GM12891 (cell line): ENCODE measurements around the gene BRAP.

Experiments
- POLR2A ChIP-seq: IDR thresholded peaks from 2 replicates; pipeline ENCODE4 v1.6.1; 2011; ENCODE audit warnings: low read depth, low read length, control low read depth
- POLR2AphosphoS5 ChIP-seq: IDR thresholded peaks from 2 replicates; pipeline ENCODE4 v1.6.1; 2011; ENCODE audit warnings: low read depth, low read length, control low read depth
- SPI1 ChIP-seq: IDR thresholded peaks from 2 replicates; pipeline ENCODE4 v1.6.1; 2011; ENCODE audit warnings: low read depth, low read length, control low read depth
- TAF1 ChIP-seq: IDR thresholded peaks from 2 replicates; pipeline ENCODE4 v1.6.1; 2011; ENCODE audit warnings: low read depth, low read length, control low read depth

DNA sequence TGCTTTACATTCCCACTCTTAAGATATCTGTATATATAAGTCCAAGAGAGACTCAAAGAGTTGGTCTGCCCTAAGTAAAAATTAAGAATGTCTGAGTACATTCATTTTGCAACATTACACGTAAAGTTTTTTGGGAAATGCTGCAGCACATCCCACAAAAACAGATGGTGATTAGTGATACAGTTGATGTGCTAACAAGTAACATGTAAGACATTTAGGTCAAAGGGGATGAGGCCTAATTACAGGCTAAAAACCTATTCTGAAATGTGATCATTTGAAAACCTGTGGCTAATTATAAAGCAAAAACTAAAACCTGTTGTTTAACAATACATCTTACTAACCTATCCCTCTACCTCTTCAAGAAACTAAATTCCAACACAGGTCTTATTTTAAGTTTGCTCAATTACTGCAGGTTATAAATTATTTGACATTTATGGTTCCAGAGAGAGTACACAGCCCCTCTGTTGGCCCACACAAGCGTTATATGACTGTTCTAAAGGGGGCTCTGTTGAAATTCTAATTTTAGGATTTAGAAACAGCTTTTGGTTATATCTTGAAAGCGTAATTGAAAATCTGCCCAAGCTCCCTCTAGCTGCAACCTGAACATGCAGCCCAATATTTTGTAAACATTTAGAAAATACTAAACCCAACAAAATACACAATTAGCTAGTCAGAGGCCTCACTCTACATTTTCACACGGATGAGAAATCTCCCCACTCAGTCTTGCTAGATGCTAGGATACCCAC is 42.9 kb downstream of the BRAP start:
- TF ChIP-seq TAF1: no peak
- TF ChIP-seq POLR2A: no peak
- TF ChIP-seq POLR2AphosphoS5: no peak
- no peak for TF ChIP-seq SPI1
